ENCODE results near the gene PRPSAP1. TPM values are rescaled to one million over a fixed set of nuclear protein-coding genes. Genes with fewer than 3 reads are reported as not detected.

The PRPSAP1 gene
- total RNA-seq, 1 experiment from 2014 or later: 47.8 TPM

DNA sequence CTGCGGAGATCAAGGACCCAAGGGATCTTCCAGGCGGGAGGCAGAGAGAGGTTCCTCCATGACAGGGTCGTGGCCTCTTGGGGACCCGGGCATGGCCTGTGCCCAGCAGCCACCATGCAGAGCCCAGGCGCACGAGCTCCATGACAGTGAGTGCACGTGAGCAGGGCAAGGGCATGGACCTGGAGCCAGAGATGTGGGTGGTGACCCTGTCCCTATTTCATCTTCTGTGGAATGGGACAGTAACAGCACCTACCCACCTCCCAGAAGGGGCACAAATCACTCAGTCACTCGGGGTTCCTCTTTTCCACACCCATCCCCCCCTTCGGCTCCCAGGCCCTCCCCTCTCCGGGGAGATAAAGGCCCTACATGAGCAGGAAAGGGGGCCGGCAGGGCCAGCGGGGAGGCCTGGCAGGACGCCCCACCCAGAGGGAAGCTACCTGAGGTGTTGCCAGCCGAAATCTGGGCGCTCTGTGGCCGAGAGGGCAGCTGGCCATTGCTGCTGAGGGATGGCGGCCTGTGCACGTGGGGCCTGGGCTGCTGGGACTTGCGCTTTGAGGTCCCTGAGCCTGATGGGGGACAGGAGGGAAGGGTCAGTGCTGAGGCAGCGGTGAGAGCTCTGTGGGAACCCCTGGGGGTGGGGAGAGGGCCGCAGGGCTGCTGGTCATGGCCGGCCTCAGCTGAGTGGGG is 78.2 kb downstream of the PRPSAP1 start:
- no TSS peak for BruUV-seq (replicated peaks)
- Histone ChIP-seq H3F3A (ENCODE audit: low read length, unreplicated experiment) (no peaks in the 10 kb centered on the region), H3K27me3 (ENCODE audit: low read length) (no peaks in the 10 kb centered on the region), H3K4me3 (ENCODE audit: low read length) (no peak overlapping the region), H3K36me3 (ENCODE audit: low read depth, low read length) (no peaks in the 10 kb centered on the region), H3K79me2 (ENCODE audit: low read length) (no peaks in the 10 kb centered on the region), H3K4me1 (ENCODE audit: insufficient read depth, low read length) (peaks cover 13% of the 10 kb centered on the region), H2AFZ (ENCODE audit: low read length) (no peak overlapping the region), H3K4me2 (ENCODE audit: low read length) (no peak overlapping the region), H3K9me2 (replicated peaks; ENCODE audit: low read length) (no peaks in the 10 kb centered on the region), H4K20me1 (ENCODE audit: low read length) (no peaks in the 10 kb centered on the region), H3K9me3 (ENCODE audit: low read length) (no peaks in the 10 kb centered on the region), H3K27ac (ENCODE audit: low read length) (no peak overlapping the region), H3K9ac (ENCODE audit: low read length) (no peak overlapping the region)
- TF ChIP-seq, protein P1, sequence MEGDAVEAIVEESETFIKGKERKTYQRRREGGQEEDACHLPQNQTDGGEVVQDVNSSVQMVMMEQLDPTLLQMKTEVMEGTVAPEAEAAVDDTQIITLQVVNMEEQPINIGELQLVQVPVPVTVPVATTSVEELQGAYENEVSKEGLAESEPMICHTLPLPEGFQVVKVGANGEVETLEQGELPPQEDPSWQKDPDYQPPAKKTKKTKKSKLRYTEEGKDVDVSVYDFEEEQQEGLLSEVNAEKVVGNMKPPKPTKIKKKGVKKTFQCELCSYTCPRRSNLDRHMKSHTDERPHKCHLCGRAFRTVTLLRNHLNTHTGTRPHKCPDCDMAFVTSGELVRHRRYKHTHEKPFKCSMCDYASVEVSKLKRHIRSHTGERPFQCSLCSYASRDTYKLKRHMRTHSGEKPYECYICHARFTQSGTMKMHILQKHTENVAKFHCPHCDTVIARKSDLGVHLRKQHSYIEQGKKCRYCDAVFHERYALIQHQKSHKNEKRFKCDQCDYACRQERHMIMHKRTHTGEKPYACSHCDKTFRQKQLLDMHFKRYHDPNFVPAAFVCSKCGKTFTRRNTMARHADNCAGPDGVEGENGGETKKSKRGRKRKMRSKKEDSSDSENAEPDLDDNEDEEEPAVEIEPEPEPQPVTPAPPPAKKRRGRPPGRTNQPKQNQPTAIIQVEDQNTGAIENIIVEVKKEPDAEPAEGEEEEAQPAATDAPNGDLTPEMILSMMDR (conservative IDR thresholded peaks at IDR 0.05; ENCODE audit: low read depth, low read length): no peak
- TF ChIP-seq EZH2 (IDR thresholded peaks at IDR 0.05; ENCODE audit: low read length, unreplicated experiment) (no peak), EZH2phosphoT487 (IDR thresholded peaks at IDR 0.05; ENCODE audit: borderline replicate concordance, low read length) (no peak)
- intact Hi-C loops (cut with micrococcal nuclease): loop anchor here (10.0 kb wide), 1 partner anchor 371 kb away; the partner anchor contains the start of gene MRPL38
- POLR2A ChIA-PET (ENCODE audit: unreplicated experiment): no interaction called here
- CTCF ChIA-PET: no interaction called here
- no peak for DNase-seq
- ATAC-seq: no peak

DNA sequence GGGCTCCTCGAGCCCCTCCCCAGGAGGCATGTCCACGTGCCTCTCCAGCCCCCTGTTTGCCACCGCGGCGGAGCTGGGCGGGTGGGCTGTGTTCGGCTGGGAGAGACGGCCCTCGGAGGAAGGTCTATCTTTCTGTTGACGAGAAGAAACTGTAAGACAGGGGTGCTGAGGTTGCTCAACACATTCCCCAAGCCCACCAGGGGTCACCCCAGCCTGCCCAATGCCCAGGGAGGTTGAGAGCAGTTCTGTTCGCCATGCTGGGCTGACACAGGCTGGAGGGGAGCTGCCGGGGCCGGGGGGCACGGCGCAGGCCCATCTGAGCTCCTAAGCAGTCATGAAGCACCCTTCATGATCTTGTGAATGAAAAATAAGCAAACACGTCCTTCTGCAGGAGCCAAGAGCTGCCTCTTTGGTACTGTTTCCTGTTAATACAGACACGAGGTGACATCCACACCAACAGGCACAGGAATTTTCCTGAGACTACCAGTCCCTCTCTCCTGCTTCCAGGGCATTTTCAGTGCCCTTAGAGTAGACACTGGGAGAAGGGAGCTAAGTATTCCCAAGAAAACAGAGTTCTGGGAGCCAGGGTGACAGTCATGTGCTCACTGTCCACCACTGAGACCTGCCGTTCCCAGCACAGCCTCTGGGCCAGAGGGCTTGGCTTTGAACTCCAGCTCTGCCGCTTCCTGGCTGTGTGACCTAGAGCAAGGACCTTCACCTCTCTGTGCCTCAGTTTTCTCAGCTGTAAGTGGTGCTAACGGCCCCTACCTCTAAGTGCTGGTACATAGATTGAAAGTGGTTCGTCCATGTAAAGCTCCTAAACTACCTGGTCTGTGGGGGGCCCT is 79.4 kb downstream of the PRPSAP1 start:
- no peak overlapping the region for H3K9ac ChIP-seq (ENCODE audit: low read length)
- peaks cover 3% of the 10 kb centered on the region; the same call in 1 of the 2 replicates for H3K36me3 ChIP-seq (ENCODE audit: low read depth, low read length)
- H3K9me2 ChIP-seq (replicated peaks; ENCODE audit: low read length): no peaks in the 10 kb centered on the region
- BruUV-seq (replicated peaks): no TSS peak
- intact Hi-C loops (cut with micrococcal nuclease): loop anchor here (10.0 kb wide), 1 partner anchor 370 kb away; the partner anchor contains the start of gene MRPL38
- H3K79me2 ChIP-seq (ENCODE audit: low read length): peaks cover 7% of the 10 kb centered on the region
- ATAC-seq (no peak), DNase-seq (no peak)
- no peak overlapping the region for H3K27ac ChIP-seq (ENCODE audit: low read length)
- H3K4me2 ChIP-seq (ENCODE audit: low read length): no peak overlapping the region
- POLR2A ChIA-PET (ENCODE audit: unreplicated experiment): no interaction called here
- H2AFZ ChIP-seq (ENCODE audit: low read length): no peak overlapping the region
- H3K9me3 ChIP-seq (ENCODE audit: low read length): no peaks in the 10 kb centered on the region
- H3K27me3 ChIP-seq (ENCODE audit: low read length): no peaks in the 10 kb centered on the region
- peaks cover 3% of the 10 kb centered on the region; the same call in 1 of the 2 replicates for H4K20me1 ChIP-seq (ENCODE audit: low read length)
- TF ChIP-seq EZH2phosphoT487 (IDR thresholded peaks at IDR 0.05; ENCODE audit: borderline replicate concordance, low read length) (no peak), EZH2 (IDR thresholded peaks at IDR 0.05; ENCODE audit: low read length, unreplicated experiment) (no peak)
- TF ChIP-seq, protein P1 (conservative IDR thresholded peaks at IDR 0.05; ENCODE audit: low read depth, low read length): no peak
- H3F3A ChIP-seq (ENCODE audit: low read length, unreplicated experiment): no peaks in the 10 kb centered on the region
- peaks cover 13% of the 10 kb centered on the region for H3K4me1 ChIP-seq (ENCODE audit: insufficient read depth, low read length)
- no peak overlapping the region for H3K4me3 ChIP-seq (ENCODE audit: low read length)
- CTCF ChIA-PET: interaction anchor here (0.5 to 0.6 kb wide), 3 partner anchors 10 to 155 kb away, joined by 4 to 10 read pairs (median 6); no protein-coding TSS in a partner anchor

All from PC-3 (cell line).